Stimulated activated CD8-positive, alpha-beta memory T cell treated with anti-CD3 and anti-CD28 coated beads, Interleukin-4, amount 100 ng/mL, for 4 hours (primary cell): ENCODE results near the gene PIK3R6.

Source experiments
- DNase-seq, 2 donors: peaks; one replicate each; pipeline ENCODE4 v3.0.0-alpha.2; 2020; ENCODE audit warnings: low read depth in 2 of 2, low spot score in 1 of 2

PIK3R6 gene, protein sequence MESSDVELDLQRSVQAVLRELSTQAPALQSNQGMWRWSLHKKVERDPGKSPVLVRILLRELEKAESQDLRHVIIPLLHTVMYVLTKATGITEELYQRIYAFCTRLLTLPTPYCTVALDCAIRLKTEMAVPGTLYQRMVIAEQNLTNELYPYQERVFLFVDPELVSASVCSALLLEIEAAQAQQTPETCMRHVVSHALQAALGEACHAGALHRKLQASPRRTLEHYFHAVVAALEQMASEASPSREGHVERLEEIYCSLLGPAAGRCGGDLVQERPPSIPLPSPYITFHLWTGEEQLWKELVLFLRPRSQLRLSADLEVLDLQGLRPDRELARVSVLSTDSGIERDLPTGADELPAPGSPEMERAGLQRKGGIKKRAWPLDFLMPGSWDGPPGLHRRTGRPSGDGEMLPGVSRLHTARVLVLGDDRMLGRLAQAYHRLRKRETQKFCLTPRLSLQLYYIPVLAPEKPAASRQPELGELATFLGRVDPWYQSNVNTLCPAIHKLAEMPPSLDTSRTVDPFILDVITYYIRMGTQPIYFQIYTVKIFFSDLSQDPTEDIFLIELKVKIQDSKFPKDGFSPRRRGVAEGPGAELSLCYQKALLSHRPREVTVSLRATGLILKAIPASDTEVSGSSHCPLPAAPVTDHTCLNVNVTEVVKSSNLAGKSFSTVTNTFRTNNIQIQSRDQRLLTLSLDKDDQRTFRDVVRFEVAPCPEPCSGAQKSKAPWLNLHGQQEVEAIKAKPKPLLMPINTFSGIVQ

GRCh38 chr17:8867361-8867981 lies at the start of gene PIK3R6:
PIK3R6 (minus strand) TSS chr17:8867674; CDS start chr17:8849794, 17,880 bp downstream.
- no peak for DNase-seq

- no peak for DNase-seq
Observed at GRCh38 chr17:8916466-8916865, 49.0 kb upstream of the PIK3R6 start.

GRCh38 chr17:8914554-8914953 lies 47.1 kb upstream of the PIK3R6 start:
- no peak for DNase-seq

DNA sequence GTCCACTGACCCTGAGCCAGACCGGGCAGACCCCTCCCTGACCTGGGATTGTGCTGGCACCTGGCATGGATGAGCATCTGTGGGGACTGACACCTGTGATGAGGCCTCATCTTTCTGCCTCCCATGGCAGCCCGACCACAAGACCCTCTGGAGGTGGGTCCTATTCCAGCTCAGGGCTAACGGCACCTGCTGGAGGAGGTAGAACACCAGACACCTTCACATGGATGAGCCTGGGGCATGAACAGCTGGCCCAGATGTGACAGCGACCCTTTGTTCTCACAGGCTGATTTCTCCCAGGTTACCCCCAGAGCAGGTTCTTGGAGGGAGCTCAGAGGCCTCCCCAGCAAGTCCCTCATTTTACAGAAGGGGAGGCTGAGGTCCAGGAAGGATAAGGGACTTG lies 46.4 kb upstream of the PIK3R6 start:
- DNase-seq: no peak

DNA sequence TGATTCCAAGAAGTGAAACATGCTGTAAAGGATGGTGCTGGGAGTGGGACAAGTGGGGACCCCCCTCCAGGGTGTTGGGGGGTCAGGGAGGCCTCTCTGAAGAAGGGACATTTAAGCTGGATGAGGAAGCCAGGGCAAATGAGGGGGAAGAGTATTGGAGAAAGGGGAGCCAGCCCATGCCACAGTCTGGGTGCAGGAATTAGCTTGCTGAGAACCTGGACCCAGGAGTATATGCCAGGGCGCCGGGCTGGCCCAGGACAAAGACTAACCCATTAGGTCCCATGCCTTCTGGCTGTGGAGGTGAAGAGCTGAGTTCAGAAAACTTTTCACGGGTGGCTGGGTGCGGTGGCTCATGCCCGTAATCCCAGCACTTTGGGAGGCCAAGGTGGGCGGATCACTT lies 45.6 kb upstream of the PIK3R6 start:
- no peak for DNase-seq

GRCh38 chr17:8912084-8912981 lies 44.9 kb upstream of the PIK3R6 start:
- no peak for DNase-seq

DNA sequence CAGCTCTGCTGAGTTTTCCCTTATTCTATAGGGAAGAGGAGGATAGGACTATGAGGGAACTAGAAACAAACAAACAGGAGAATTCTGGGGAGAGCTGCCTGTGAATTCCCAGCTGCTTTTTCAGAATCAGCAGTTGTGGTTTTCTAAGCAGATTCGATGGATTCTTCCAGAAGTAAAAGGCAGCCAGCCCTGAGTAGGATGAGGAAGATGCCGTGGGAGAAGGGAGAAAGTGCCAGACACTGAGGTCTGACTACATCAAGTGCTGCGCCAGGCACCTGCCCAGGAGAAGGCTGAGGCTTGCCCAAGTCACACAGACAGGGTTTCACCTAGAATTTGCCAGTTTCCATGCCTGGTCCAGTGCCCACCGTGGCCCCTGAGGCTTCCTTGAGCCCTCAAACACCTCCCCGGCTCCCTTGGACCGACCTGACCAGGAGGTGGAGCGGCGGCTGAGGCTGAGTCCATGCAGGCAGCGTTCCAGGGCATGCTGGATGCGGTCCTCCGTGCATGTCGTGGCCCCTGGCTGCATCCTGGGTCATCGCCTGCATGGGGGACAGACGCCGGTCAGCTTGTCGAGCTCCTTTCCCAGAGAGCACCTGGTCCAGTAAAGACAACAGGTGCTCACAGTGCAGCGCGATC lies 43.6 kb upstream of the PIK3R6 start:
- no peak for DNase-seq

DNA sequence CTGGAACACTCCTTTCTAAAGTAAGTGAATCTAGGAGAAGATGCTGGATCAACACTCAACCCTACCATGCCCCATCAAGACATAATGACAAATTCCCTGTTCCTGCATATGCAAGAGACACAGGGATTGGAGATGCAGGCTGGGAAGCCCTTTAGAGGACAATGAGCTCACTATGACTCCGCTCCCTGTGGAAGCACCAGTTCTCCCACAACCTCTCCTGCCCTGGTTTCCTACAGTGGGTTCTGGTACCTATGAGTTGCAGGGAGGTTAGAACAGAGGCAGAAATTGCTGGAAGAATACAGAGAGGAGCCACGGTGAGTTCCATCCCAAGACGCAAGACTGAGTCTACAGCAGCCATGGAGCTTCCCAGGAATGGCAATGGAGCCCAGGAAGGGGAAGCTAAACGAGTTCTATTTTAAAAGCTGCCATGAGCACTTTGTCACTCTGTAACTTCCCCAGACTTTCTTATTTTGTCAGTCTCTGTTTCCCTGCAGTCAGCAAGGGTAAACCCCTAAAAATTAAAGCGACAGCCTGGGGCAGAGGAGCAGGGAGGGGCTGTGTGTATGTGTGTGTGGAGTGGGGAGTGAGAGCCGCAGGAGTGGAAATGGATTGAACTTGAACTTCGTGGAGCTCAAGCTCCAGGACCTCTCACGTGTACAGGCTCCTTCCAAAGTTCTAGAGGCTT lies 42.3 kb upstream of the PIK3R6 start:
- DNase-seq: no peak

DNA sequence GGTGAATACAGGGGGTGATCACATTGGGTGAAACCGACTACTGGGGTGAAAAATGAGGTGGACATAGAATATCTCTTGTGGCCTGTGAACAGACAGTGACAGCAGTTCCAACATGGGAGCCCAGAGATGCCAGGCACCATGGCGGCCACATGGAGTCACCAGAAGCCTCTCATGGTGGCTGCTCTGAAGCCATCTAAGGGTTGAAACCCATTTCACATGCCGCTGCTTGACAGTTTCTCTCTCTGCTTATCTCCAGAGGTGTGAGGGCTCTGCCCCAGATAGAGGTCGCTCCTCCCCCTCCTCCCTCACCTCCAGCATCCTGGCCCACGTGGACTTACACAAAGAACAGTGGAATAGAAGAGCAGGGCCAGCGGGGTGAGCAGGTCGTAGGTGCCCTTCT lies 37.9 kb upstream of the PIK3R6 start:
- no peak for DNase-seq

- DNase-seq: no peak
Observed at GRCh38 chr17:8904686-8905085, 37.2 kb upstream of the PIK3R6 start.

DNA sequence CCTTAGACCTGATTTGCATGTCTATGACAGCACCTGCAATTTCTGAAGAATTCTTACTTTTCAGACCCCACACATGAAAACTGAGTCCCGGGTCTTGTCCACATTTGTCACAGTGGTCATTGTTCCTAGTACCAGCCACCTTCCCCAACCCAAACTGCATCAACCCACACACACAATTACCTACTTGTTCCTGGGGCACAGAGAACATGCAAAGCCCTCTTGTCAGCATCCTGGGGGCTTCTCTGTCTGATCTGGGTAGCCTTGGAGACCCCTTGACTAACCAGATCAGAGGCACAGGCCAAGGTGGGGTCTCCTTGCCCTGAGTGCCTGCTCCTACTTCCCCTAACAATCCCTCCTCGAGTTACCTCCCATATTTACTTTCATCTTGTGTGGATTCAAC lies 36.7 kb upstream of the PIK3R6 start:
- no peak for DNase-seq

- DNase-seq: no peak
Observed at GRCh38 chr17:8900626-8901585, 33.4 kb upstream of the PIK3R6 start.

DNA sequence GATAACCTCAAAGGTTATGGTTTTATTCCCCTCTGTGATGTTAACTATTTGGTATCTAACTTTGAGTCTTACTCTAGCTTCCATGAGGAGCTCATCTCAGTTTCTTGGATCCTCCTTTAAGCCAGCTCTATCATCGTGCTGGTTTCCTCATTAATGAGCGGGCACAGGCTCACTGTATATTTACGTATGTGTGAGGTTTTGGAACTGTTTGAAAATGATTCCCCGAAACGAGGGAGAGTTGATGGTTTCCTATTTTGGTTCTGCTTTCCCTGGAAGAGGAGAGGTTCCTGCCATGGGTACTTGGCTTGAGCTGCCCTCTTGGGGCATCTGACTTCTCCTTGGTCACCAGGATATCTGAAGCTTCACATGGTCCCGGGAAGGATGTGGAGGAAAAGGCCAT lies 32.7 kb upstream of the PIK3R6 start:
- DNase-seq: no peak

GRCh38 chr17:8898636-8899035 lies 31.2 kb upstream of the PIK3R6 start:
- no peak for DNase-seq

DNA sequence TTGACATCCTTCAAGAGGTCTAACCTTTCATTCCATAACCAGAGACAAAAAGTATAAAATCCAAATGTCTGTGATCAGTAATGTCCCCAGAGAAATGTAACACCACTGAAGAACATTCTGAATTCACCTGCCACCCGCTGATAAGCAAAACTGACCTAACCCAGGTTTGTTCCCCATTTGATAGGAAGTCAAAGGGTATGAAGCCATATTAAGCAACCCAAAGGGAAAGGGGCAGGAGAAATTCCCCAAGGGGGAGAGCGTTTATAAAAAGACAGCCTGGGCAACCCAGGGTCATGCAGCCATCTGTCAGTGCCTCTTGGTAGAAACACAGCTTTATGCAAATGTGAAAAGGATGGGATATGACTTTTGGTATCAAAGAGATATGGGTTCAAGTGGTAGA lies 30.7 kb upstream of the PIK3R6 start:
- no peak for DNase-seq

- no peak for DNase-seq
Observed at GRCh38 chr17:8896641-8897635, 29.5 kb upstream of the PIK3R6 start.

DNA sequence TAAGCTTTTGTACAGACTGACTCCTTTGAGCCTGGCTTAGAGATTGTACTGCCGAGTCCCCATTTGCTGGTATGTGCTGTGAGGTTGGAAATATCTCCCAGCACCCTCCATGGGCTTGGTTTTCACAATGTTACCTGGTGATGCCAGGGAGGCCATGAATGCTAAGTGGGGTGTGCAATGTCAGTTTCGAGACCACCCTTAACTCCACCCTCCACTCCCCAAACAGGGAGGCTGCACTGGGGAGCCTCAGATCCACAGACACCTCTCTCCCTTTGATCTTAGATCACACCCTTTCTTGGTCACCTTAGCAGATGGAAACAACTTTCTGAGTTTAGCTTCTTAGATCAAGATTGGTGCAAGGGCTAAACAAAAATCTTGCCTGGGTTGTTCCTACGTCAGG lies 28.6 kb upstream of the PIK3R6 start:
- no peak for DNase-seq
